HFF-Myc (cell line): ENCODE measurements around the gene BDP1.
"Not testable (repeated sequence)": the region's sequence is repeated elsewhere in the genome, so short reads cannot be mapped to it uniquely, and the experiment has no call there.

Experiments
- DNase-seq: peaks from one replicate; pipeline ENCODE4 v3.0.0-alpha.2; 2011; ENCODE audit warnings: low read depth; ENCODE audit errors: extremely low read depth
- H3K4me3 ChIP-seq: replicated peaks from 2 replicates; pipeline ENCODE4 v1.5.1; 2011; ENCODE audit warnings: low read depth, mild to moderate bottlenecking, control low read depth, low read length
- TF ChIP-seq, protein P1 (sequence below): IDR thresholded peaks from 2 replicates; pipeline ENCODE4 v1.5.1; 2012; ENCODE audit warnings: mild to moderate bottlenecking, low read depth, low read length, control low read depth; ENCODE audit errors: missing control alignments

The BDP1 gene

DNA sequence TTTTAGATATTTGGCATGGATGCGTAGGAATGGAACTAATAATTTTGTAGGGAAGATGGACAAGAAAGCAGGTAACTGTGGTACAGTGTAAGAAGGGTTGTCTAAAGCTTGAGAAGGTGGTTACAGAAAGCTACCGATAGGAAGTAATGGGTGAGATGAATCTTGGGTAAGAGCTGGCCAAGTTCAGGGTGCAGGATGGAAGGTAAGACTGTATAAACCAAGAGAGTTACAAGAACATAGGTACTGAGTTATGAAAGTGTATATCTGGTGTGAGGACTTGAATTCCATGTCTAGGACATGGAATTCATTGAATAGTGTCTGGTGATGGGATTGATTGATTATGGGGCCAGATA is 133.1 kb downstream of the BDP1 start:
- H3K4me3 ChIP-seq, result no peak overlapping the region
- DNase-seq, result no peak
- TF ChIP-seq, protein P1, sequence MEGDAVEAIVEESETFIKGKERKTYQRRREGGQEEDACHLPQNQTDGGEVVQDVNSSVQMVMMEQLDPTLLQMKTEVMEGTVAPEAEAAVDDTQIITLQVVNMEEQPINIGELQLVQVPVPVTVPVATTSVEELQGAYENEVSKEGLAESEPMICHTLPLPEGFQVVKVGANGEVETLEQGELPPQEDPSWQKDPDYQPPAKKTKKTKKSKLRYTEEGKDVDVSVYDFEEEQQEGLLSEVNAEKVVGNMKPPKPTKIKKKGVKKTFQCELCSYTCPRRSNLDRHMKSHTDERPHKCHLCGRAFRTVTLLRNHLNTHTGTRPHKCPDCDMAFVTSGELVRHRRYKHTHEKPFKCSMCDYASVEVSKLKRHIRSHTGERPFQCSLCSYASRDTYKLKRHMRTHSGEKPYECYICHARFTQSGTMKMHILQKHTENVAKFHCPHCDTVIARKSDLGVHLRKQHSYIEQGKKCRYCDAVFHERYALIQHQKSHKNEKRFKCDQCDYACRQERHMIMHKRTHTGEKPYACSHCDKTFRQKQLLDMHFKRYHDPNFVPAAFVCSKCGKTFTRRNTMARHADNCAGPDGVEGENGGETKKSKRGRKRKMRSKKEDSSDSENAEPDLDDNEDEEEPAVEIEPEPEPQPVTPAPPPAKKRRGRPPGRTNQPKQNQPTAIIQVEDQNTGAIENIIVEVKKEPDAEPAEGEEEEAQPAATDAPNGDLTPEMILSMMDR, result no peak

DNA sequence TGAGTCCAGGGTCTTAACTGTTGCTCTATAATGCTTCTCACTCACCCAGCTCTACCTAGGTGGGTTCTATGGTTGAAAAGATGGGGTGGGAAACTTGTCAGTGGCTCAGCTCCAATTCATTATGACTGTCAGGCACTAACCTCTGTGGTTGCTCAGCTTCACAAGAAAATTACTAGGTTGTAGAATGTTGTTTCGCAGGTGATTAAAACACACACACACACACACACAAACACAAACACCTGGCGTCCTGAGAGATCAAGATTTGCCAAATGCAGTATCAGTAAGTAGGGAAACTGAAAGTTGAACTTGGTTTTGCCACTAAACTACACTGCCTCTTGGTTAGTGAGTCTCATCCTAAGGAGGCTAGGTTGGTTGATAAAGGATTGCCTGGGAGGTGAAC is 134.5 kb downstream of the BDP1 start:
- no peak for DNase-seq
- TF ChIP-seq, protein P1, result no peak
- H3K4me3 ChIP-seq, result no peak overlapping the region

DNA sequence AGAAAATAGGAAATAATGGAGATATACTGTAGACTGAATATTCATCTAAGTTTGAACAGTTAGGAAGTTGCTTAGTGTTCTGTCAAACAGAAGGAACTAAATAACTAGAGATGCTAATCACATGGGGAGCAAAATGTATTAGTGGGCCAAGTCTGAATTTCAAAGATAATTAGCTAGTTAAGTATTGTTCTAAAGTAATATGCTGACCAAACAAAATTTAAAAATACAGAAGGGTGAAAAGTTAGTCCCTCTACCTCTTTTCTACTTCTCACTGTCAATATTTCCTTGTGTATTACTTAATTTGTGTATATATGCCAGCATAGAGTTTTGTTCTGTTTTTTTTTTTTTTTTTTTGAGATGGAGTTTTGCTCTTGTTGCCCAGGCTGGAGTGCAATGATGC is 135.6 kb downstream of the BDP1 start:
- no peak overlapping the region for H3K4me3 ChIP-seq
- TF ChIP-seq, protein P1, result no peak
- no peak for DNase-seq

- DNase-seq, result no peak
- no peak overlapping the region for H3K4me3 ChIP-seq
- TF ChIP-seq, protein P1, result no peak
Measured at GRCh38 chr5:71596169-71596568, 140.7 kb downstream of the BDP1 start.

DNA sequence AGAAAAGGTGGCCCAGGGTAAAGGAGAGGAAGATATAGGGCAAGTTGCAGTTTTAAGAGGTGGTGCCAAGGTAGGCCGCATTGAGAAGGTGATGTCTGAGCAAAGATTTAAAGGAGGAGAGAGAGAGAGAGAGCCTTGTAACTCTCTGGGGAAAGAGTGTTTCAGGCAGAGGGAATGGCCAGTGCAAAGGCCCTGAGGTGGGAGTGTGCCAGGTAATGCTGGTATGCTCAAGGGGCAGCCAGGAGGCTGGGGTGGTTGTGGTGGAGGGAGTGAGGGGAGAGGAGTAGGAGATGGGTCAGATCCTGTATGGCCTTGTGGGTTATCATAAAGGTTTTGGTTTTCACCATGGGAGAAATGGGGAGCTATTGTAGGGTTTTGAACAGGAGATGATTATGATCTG is 141.6 kb downstream of the BDP1 start:
- DNase-seq, result no peak
- H3K4me3 ChIP-seq, result no peak overlapping the region
- TF ChIP-seq, protein P1, result no peak

DNA sequence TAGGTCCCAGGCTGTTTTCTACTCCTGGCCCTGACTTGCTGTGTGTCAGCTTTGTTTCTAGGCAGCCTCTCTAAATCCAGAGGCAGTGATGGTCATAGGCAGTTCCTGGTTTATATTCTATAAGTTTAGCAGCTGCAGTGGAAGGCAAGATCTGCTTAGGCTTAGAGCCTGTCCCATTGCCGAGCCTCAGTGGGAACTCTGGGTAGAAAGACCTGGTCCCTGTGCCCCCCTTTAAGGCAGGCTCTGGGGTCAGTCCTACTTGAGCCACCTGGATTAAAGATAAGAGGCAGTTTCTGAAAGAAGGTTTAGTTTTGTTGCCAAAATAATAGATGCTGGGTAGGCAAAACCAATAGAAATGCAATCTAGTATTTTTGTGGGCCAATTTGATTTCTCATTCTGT is 145.3 kb downstream of the BDP1 start:
- TF ChIP-seq, protein P1, result no peak
- no peak overlapping the region for H3K4me3 ChIP-seq
- no peak for DNase-seq

GRCh38 chr5:71601222-71602026 is 146.0 kb downstream of the BDP1 start:
- TF ChIP-seq, protein P1, result peak; percentile 73
- DNase-seq, result peak; percentile 95
- no peak overlapping the region for H3K4me3 ChIP-seq

- DNase-seq, result not testable (repeated sequence)
Measured at GRCh38 chr5:71609916-71610315, 154.5 kb downstream of the BDP1 start.

More at GRCh38 chr5:71609916-71610315, 154.5 kb downstream of the BDP1 start:
- not testable (repeated sequence) for H3K4me3 ChIP-seq
